ENCODE data around the gene KRTAP5-5.

KRTAP5-5 gene

GRCh38 chr11:1631066-1631568 lies 1.5 kb downstream of the KRTAP5-5 start:
- no peak for DNase-seq (ENCODE audit: low read depth, low spot score)
- Histone ChIP-seq H3K4me3 (ENCODE audit: insufficient read length, low read depth) (no peak overlapping the region), H3K9me3 (ENCODE audit: insufficient read depth, low read length) (no peaks in the 10 kb centered on the region), H3K36me3 (ENCODE audit: insufficient read depth, insufficient read length, low read length) (no peaks in the 10 kb centered on the region), H3K27me3 (ENCODE audit: insufficient read depth, insufficient read length) (peaks cover 34% of the 10 kb centered on the region), H3K9ac (ENCODE audit: insufficient read length, low read depth) (no peak overlapping the region), H3K4me1 (ENCODE audit: insufficient read depth, insufficient read length) (no peaks in the 10 kb centered on the region)
- TF ChIP-seq YY1 (IDR thresholded peaks at IDR 0.05; ENCODE audit: insufficient read depth, insufficient read length) (no peak), ZNF274 (IDR thresholded peaks at IDR 0.05; ENCODE audit: low read depth, low read length) (no peak), SUZ12 (IDR thresholded peaks at IDR 0.05; ENCODE audit: extremely low read depth, insufficient read depth, insufficient read length) (no peak)

GRCh38 chr11:1632053-1632714 lies 2.6 kb downstream of the KRTAP5-5 start:
- Histone ChIP-seq H3K9ac (ENCODE audit: insufficient read length, low read depth) (no peak overlapping the region), H3K9me3 (ENCODE audit: insufficient read depth, low read length) (no peaks in the 10 kb centered on the region), H3K36me3 (ENCODE audit: insufficient read depth, insufficient read length, low read length) (no peaks in the 10 kb centered on the region), H3K4me1 (ENCODE audit: insufficient read depth, insufficient read length) (no peaks in the 10 kb centered on the region), H3K4me3 (ENCODE audit: insufficient read length, low read depth) (no peak overlapping the region), H3K27me3 (ENCODE audit: insufficient read depth, insufficient read length) (peaks cover 30% of the 10 kb centered on the region)
- TF ChIP-seq YY1 (IDR thresholded peaks at IDR 0.05; ENCODE audit: insufficient read depth, insufficient read length) (no peak), SUZ12 (IDR thresholded peaks at IDR 0.05; ENCODE audit: extremely low read depth, insufficient read depth, insufficient read length) (no peak), ZNF274 (IDR thresholded peaks at IDR 0.05; ENCODE audit: low read depth, low read length) (no peak)
- no peak for DNase-seq (ENCODE audit: low read depth, low spot score)

DNA sequence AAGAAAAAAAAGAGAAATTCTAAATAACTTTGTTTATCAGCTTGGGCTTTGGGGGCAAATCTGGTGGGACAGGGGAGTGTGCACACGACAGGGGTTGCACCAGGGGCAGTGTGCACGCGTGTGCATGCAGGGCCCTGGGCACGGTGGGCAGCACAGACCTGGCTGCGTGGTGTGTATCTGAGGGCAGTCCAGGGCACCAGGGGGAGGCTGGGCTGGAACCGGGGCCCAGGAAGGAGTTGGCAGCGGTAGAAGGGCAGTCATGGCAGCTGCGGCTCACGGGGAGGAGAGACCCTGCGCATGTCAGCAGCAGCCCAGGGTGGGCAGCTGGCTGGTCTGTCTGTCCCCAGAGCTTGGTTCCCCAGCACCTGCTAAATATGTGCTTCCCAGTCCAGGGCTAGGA lies 4.3 kb downstream of the KRTAP5-5 start:
- Histone ChIP-seq H3K36me3 (ENCODE audit: insufficient read depth, insufficient read length, low read length) (no peaks in the 10 kb centered on the region), H3K4me3 (ENCODE audit: insufficient read length, low read depth) (no peak overlapping the region), H3K9me3 (ENCODE audit: insufficient read depth, low read length) (no peaks in the 10 kb centered on the region), H3K4me1 (ENCODE audit: insufficient read depth, insufficient read length) (no peaks in the 10 kb centered on the region), H3K9ac (ENCODE audit: insufficient read length, low read depth) (no peak overlapping the region), H3K27me3 (ENCODE audit: insufficient read depth, insufficient read length) (peaks cover 14% of the 10 kb centered on the region)
- no peak for DNase-seq (ENCODE audit: low read depth, low spot score)
- TF ChIP-seq YY1 (IDR thresholded peaks at IDR 0.05; ENCODE audit: insufficient read depth, insufficient read length) = no peak
- TF ChIP-seq ZNF274 (IDR thresholded peaks at IDR 0.05; ENCODE audit: low read depth, low read length) = no peak
- TF ChIP-seq SUZ12 (IDR thresholded peaks at IDR 0.05; ENCODE audit: extremely low read depth, insufficient read depth, insufficient read length) = no peak

DNA sequence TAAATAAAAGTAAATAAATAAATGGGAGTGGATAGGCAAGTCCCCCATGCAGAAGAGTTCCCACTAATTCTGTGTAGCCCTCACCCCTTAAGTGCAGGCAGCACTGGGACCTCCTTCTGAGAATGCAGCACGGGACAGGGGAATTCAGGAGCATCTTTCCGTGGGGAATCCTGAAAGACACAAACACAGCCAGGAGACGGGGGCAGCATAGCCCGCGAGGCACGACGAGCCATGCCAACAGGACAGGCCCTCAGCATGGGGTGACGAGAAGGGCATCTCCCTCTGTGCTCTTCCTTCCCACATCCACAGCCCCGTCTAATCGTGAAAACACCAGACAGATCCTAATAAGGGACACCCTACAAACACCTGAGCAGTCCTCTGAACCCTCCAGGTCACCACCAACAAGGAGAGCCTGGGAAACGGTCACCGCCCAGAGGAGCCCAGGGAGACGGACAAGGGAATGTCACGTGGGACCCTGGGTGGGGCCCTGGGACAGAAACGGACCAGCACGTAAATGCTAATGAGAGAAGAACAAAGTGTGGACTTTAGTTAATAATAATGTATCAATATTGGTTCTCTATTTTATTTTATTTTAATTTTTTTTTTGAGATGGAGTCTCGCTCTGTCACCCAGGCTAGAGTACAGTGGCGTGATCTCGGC lies 6.8 kb downstream of the KRTAP5-5 start:
- Histone ChIP-seq H3K9ac (ENCODE audit: insufficient read length, low read depth) (no peak overlapping the region), H3K36me3 (ENCODE audit: insufficient read depth, insufficient read length, low read length) (no peaks in the 10 kb centered on the region), H3K9me3 (ENCODE audit: insufficient read depth, low read length) (no peaks in the 10 kb centered on the region), H3K27me3 (ENCODE audit: insufficient read depth, insufficient read length) (peaks cover 9% of the 10 kb centered on the region), H3K4me1 (ENCODE audit: insufficient read depth, insufficient read length) (no peaks in the 10 kb centered on the region), H3K4me3 (ENCODE audit: insufficient read length, low read depth) (no peak overlapping the region)
- no peak for TF ChIP-seq ZNF274 (IDR thresholded peaks at IDR 0.05; ENCODE audit: low read depth, low read length)
- TF ChIP-seq YY1 (IDR thresholded peaks at IDR 0.05; ENCODE audit: insufficient read depth, insufficient read length) = no peak
- no peak for TF ChIP-seq SUZ12 (IDR thresholded peaks at IDR 0.05; ENCODE audit: extremely low read depth, insufficient read depth, insufficient read length)
- DNase-seq (ENCODE audit: low read depth, low spot score) = no peak

DNA sequence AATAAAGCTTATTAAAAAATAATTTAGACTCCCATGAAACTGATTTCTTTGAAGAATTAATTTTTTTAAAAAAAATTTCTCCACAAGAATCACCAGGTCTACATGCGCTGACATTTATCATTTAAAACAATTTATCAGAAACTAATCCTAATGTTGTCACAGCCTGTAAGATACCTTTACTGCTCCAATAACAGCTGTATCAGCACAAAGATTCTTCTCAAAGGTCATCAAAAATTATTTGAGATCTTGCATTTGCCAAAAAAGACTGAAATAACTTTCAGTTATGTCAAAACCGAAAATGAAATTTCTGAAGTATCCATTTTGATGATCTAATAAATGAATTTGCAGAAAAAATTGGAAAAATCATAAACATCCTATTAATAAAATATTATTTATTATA lies 8.1 kb downstream of the KRTAP5-5 start:
- TF ChIP-seq SUZ12 (IDR thresholded peaks at IDR 0.05; ENCODE audit: extremely low read depth, insufficient read depth, insufficient read length) (no peak), YY1 (IDR thresholded peaks at IDR 0.05; ENCODE audit: insufficient read depth, insufficient read length) (no peak), ZNF274 (IDR thresholded peaks at IDR 0.05; ENCODE audit: low read depth, low read length) (no peak)
- Histone ChIP-seq H3K36me3 (ENCODE audit: insufficient read depth, insufficient read length, low read length) (no peaks in the 10 kb centered on the region), H3K9ac (ENCODE audit: insufficient read length, low read depth) (no peak overlapping the region), H3K27me3 (ENCODE audit: insufficient read depth, insufficient read length) (peaks cover 7% of the 10 kb centered on the region), H3K4me1 (ENCODE audit: insufficient read depth, insufficient read length) (no peaks in the 10 kb centered on the region), H3K9me3 (ENCODE audit: insufficient read depth, low read length) (no peaks in the 10 kb centered on the region), H3K4me3 (ENCODE audit: insufficient read length, low read depth) (no peak overlapping the region)
- no peak for DNase-seq (ENCODE audit: low read depth, low spot score)

- no peak for DNase-seq (ENCODE audit: low read depth, low spot score)
- H3K27me3 ChIP-seq (ENCODE audit: insufficient read depth, insufficient read length) = peaks cover 7% of the 10 kb centered on the region
- H3K9ac ChIP-seq (ENCODE audit: insufficient read length, low read depth) = no peak overlapping the region
- TF ChIP-seq YY1 (IDR thresholded peaks at IDR 0.05; ENCODE audit: insufficient read depth, insufficient read length) (no peak), ZNF274 (IDR thresholded peaks at IDR 0.05; ENCODE audit: low read depth, low read length) (no peak), SUZ12 (IDR thresholded peaks at IDR 0.05; ENCODE audit: extremely low read depth, insufficient read depth, insufficient read length) (no peak)
- H3K4me1 ChIP-seq (ENCODE audit: insufficient read depth, insufficient read length) = no peaks in the 10 kb centered on the region
- H3K36me3 ChIP-seq (ENCODE audit: insufficient read depth, insufficient read length, low read length) = no peaks in the 10 kb centered on the region
- no peak overlapping the region for H3K4me3 ChIP-seq (ENCODE audit: insufficient read length, low read depth)
- H3K9me3 ChIP-seq (ENCODE audit: insufficient read depth, low read length) = no peaks in the 10 kb centered on the region
These were observed 8.8 kb downstream of the KRTAP5-5 start for GRCh38 chr11:1638344-1638743.

DNA sequence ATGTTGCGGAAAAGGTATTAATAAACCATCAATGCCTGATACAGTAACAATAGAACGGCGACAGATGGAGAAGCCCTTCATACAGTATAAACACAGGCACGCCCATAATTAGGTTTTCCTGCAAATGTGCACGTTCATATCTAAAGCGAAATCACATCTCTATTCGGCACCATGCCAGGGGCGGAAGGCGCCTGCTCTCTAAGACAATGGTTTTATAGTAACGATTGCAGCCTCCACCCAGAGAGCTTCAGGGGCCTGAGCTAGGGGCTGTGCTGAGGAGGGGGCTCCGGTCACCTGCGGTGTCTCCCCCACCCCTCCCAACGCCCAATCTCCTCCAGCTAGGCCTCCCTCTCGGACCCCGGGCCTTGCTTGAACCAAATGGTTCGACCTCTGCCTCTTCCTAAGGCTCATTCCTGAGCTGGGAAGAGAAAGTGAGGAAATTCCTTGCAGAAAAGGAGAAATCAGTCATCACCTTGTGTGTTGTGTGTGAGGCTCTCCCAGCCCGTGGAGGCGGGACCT lies 9.6 kb downstream of the KRTAP5-5 start:
- H3K9me3 ChIP-seq (ENCODE audit: insufficient read depth, low read length) = no peaks in the 10 kb centered on the region
- peaks cover 7% of the 10 kb centered on the region for H3K27me3 ChIP-seq (ENCODE audit: insufficient read depth, insufficient read length)
- no peak for DNase-seq (ENCODE audit: low read depth, low spot score)
- H3K36me3 ChIP-seq (ENCODE audit: insufficient read depth, insufficient read length, low read length) = no peaks in the 10 kb centered on the region
- no peaks in the 10 kb centered on the region for H3K4me1 ChIP-seq (ENCODE audit: insufficient read depth, insufficient read length)
- no peak overlapping the region for H3K9ac ChIP-seq (ENCODE audit: insufficient read length, low read depth)
- no peak for TF ChIP-seq YY1 (IDR thresholded peaks at IDR 0.05; ENCODE audit: insufficient read depth, insufficient read length)
- no peak for TF ChIP-seq SUZ12 (IDR thresholded peaks at IDR 0.05; ENCODE audit: extremely low read depth, insufficient read depth, insufficient read length)
- no peak for TF ChIP-seq ZNF274 (IDR thresholded peaks at IDR 0.05; ENCODE audit: low read depth, low read length)
- H3K4me3 ChIP-seq (ENCODE audit: insufficient read length, low read depth) = no peak overlapping the region

All from NT2/D1 (cell line).